ENCODE measurements around the gene ACKR3.

ACKR3 gene

GRCh38 chr2:236550290-236550689, 19.3 kb upstream of the ACKR3 start:
- no peak for DNase-seq (ENCODE audit: low spot score)

- no peak for DNase-seq (ENCODE audit: low spot score)
Measured at GRCh38 chr2:236550701-236551465, 18.7 kb upstream of the ACKR3 start.

GRCh38 chr2:236551471-236552211, 18.0 kb upstream of the ACKR3 start:
- DNase-seq (ENCODE audit: low spot score) = no peak

- no peak for DNase-seq (ENCODE audit: low spot score)
Measured at GRCh38 chr2:236552212-236552542, 17.4 kb upstream of the ACKR3 start.

- DNase-seq (ENCODE audit: low spot score) = no peak
Measured at GRCh38 chr2:236552581-236553363, 16.9 kb upstream of the ACKR3 start.

GRCh38 chr2:236553522-236553921, 16.1 kb upstream of the ACKR3 start:
- no peak for DNase-seq (ENCODE audit: low spot score)

GRCh38 chr2:236554629-236555282, 14.9 kb upstream of the ACKR3 start:
- no peak for DNase-seq (ENCODE audit: low spot score)

- DNase-seq (ENCODE audit: low spot score) = no peak
Measured at GRCh38 chr2:236555481-236555880, 14.1 kb upstream of the ACKR3 start.

- DNase-seq (ENCODE audit: low spot score) = no peak
Measured at GRCh38 chr2:236557306-236558030, 12.2 kb upstream of the ACKR3 start.

- DNase-seq (ENCODE audit: low spot score) = no peak
Measured at GRCh38 chr2:236558036-236558435, 11.6 kb upstream of the ACKR3 start.

- no peak for DNase-seq (ENCODE audit: low spot score)
Measured at GRCh38 chr2:236558993-236559978, 10.3 kb upstream of the ACKR3 start.

GRCh38 chr2:236561874-236562273, 7.8 kb upstream of the ACKR3 start:
- no peak for DNase-seq (ENCODE audit: low spot score)

- DNase-seq (ENCODE audit: low spot score) = no peak
Measured at GRCh38 chr2:236562434-236562833, 7.2 kb upstream of the ACKR3 start.

- DNase-seq (ENCODE audit: low spot score) = no peak
Measured at GRCh38 chr2:236563953-236564352, 5.7 kb upstream of the ACKR3 start.

- no peak for DNase-seq (ENCODE audit: low spot score)
Measured at GRCh38 chr2:236565212-236565611, 4.4 kb upstream of the ACKR3 start.

- no peak for DNase-seq (ENCODE audit: low spot score)
Measured at GRCh38 chr2:236565879-236566402, 3.7 kb upstream of the ACKR3 start.

- DNase-seq (ENCODE audit: low spot score) = no peak
Measured at GRCh38 chr2:236566596-236566995, 3.0 kb upstream of the ACKR3 start.

GRCh38 chr2:236568068-236568921, 1.3 kb upstream of the ACKR3 start:
- no peak for DNase-seq (ENCODE audit: low spot score)

GRCh38 chr2:236568922-236569572, 578 bp upstream of the ACKR3 start:
- no peak for DNase-seq (ENCODE audit: low spot score)

Measured in globus pallidus (tissue), 1 donor.